HepG2 (cell line): ENCODE results near the gene MLX. TPM values are rescaled to one million over a fixed set of nuclear protein-coding genes. Genes with fewer than 3 reads are reported as not detected.

Source experiments
- CEBPB ChIP-seq: IDR thresholded peaks from 2 replicates; pipeline ENCODE4 v1.6.1; 2011; ENCODE audit warnings: low read depth, low read length, improper control_type of control experiment, borderline replicate concordance
- CENPX ChIP-seq: sonication (generic); formaldehyde crosslinking; IDR thresholded peaks from 2 replicates; pipeline ENCODE4 v1.9.0; 2021; ENCODE audit warnings: mild to moderate bottlenecking, missing genetic modification reagents, moderate library complexity
- FUBP1 ChIP-seq: sonication (generic); formaldehyde crosslinking; IDR thresholded peaks from 2 replicates; pipeline ENCODE4 v1.5.1; 2020; ENCODE audit warnings: missing genetic modification reagents, mild to moderate bottlenecking, borderline replicate concordance
- GATAD1 ChIP-seq: IDR thresholded peaks from 2 replicates; pipeline ENCODE4 v1.6.1; 2016; ENCODE audit warnings: missing genetic modification reagents, missing compliant biosample characterization
- GLMP ChIP-seq: sonication (generic); formaldehyde crosslinking; IDR thresholded peaks from 2 replicates; pipeline ENCODE4 v1.9.0; 2021; ENCODE audit warnings: missing genetic modification reagents, mild to moderate bottlenecking, borderline replicate concordance
- HHEX ChIP-seq: IDR thresholded peaks from 2 replicates; pipeline ENCODE4 v1.6.1; 2016; ENCODE audit warnings: control low read depth
- HMG20B ChIP-seq: conservative IDR thresholded peaks from 2 replicates; pipeline ENCODE4 v1.6.1; 2016; ENCODE audit warnings: missing genetic modification reagents, missing compliant biosample characterization
- KLF6 ChIP-seq: IDR thresholded peaks from 2 replicates; pipeline ENCODE4 v1.8.0; 2016; ENCODE audit warnings: missing biosample characterization, missing genetic modification reagents
- MED8 ChIP-seq: sonication (generic); formaldehyde crosslinking; IDR thresholded peaks from 2 replicates; pipeline ENCODE4 v1.8.1; 2023; ENCODE audit warnings: mild to moderate bottlenecking, missing genetic modification reagents; ENCODE audit not compliant: insufficient replicate concordance
- NR2F6 ChIP-seq, 2 experiments: IDR thresholded peaks; 2 replicates each; pipeline ENCODE4 v1.6.1; 2016; ENCODE audit warnings: antibody characterized with exemption in 1 of 2, mild to moderate bottlenecking in 1 of 2
- REXO4 ChIP-seq: sonication (generic); formaldehyde crosslinking; IDR thresholded peaks from 2 replicates; pipeline ENCODE4 v1.8.0; 2022; ENCODE audit warnings: missing genetic modification reagents, mild to moderate bottlenecking, borderline replicate concordance
- SATB2 ChIP-seq: sonication (generic); formaldehyde crosslinking; IDR thresholded peaks from 2 replicates; pipeline ENCODE4 v1.5.0; 2020; ENCODE audit warnings: missing genetic modification reagents
- SP2 ChIP-seq: sonication (generic); formaldehyde crosslinking; IDR thresholded peaks from 2 replicates; pipeline ENCODE4 v1.5.1; 2020; ENCODE audit warnings: mild to moderate bottlenecking, missing genetic modification reagents
- ZNF260 ChIP-seq: sonication (generic); formaldehyde crosslinking; IDR thresholded peaks from 2 replicates; pipeline ENCODE4 v1.4.0; 2020; ENCODE audit warnings: missing genetic modification reagents, low read depth, mild to moderate bottlenecking, borderline replicate concordance
- ZNF329 ChIP-seq: sonication (generic); formaldehyde crosslinking; IDR thresholded peaks from 2 replicates; pipeline ENCODE4 v1.9.0; 2021; ENCODE audit warnings: low read depth, mild to moderate bottlenecking, missing genetic modification reagents
- ZNF350 ChIP-seq: sonication (generic); formaldehyde crosslinking; IDR thresholded peaks from 2 replicates; pipeline ENCODE4 v1.4.0; 2020; ENCODE audit warnings: mild to moderate bottlenecking, low read depth, missing genetic modification reagents, borderline replicate concordance
- ZNF557 ChIP-seq: sonication (generic); formaldehyde crosslinking; IDR thresholded peaks from 2 replicates; pipeline ENCODE4 v1.4.0; 2020; ENCODE audit warnings: missing genetic modification reagents
- ZNF569 ChIP-seq: sonication (generic); formaldehyde crosslinking; IDR thresholded peaks from 2 replicates; pipeline ENCODE4 v1.5.0; 2020; ENCODE audit warnings: mild to moderate bottlenecking, missing genetic modification reagents, moderate library complexity, borderline replicate concordance
- ZNF598 ChIP-seq: sonication (generic); formaldehyde crosslinking; IDR thresholded peaks from 2 replicates; pipeline ENCODE4 v1.5.1; 2020; ENCODE audit warnings: mild to moderate bottlenecking, missing genetic modification reagents, borderline replicate concordance
- ZNF616 ChIP-seq: sonication (generic); formaldehyde crosslinking; IDR thresholded peaks from 2 replicates; pipeline ENCODE4 v1.5.0; 2020; ENCODE audit warnings: low read depth, mild to moderate bottlenecking, missing genetic modification reagents
- ZNF639 ChIP-seq: conservative IDR thresholded peaks from 2 replicates; pipeline ENCODE4 v1.6.1; 2018; ENCODE audit warnings: missing genetic modification reagents
- ZNF670 ChIP-seq: sonication (generic); formaldehyde crosslinking; IDR thresholded peaks from 2 replicates; pipeline ENCODE4 v1.8.0; 2022; ENCODE audit warnings: mild to moderate bottlenecking, missing genetic modification reagents, borderline replicate concordance
- ZNF691 ChIP-seq: sonication (generic); formaldehyde crosslinking; IDR thresholded peaks from 2 replicates; pipeline ENCODE4 v1.4.0; 2020; ENCODE audit warnings: missing genetic modification reagents, low read depth, mild to moderate bottlenecking, borderline replicate concordance
- ZNF709 ChIP-seq: sonication (generic); formaldehyde crosslinking; IDR thresholded peaks from 2 replicates; pipeline ENCODE4 v1.5.0; 2020; ENCODE audit warnings: mild to moderate bottlenecking, missing genetic modification reagents
- ZNF850 ChIP-seq: sonication (generic); formaldehyde crosslinking; conservative IDR thresholded peaks from 2 replicates; pipeline ENCODE4 v1.9.0; 2021; ENCODE audit warnings: mild to moderate bottlenecking, missing genetic modification reagents
- polyA plus RNA-seq, 8 experiments: library from polyadenylated mRNA; depleted of rRNA in 3 of 8; stranded (reverse) in 7 of 8; unstranded in 1 of 8; fragments of >200 nt; fragmentation: Illumina TruSeq in 4 of 8; extraction: Trizol in 4 of 8; gene quantifications; 2 replicates each; pipeline versions ENCODE4 v1.2.1 to v1.2.3, GENCODE V29; 2011 to 2016; ENCODE audit warnings: low read depth in 4 of 8, missing spikeins in 1 of 8, mixed read lengths in 1 of 8; ENCODE audit not compliant: insufficient read depth in 1 of 8
- total RNA-seq, 5 experiments: library from RNA; depleted of rRNA; stranded (reverse); fragments of >200 nt; fragmentation: Illumina TruSeq; extraction: Trizol; gene quantifications; 2 replicates each; pipeline ENCODE4 v1.2.3, GENCODE V29; 2016; ENCODE audit warnings: low read depth in 1 of 5

Gene MLX
- total and polyA plus RNA-seq, 2 of the 13 experiments (the other 11 are each of a cell fraction or from before 2014, with no cell fraction given): 38.9 to 74.4 TPM

GRCh38 chr17:42566883-42567573 lies at the start of gene MLX (continued):
- TF ChIP-seq ZNF691 (CRISPR knock-in tag): no peak
- TF ChIP-seq SP2 (CRISPR knock-in tag): peak; percentile 66
- peak; percentile 91; the same call in 1 of the 2 replicates for TF ChIP-seq ZNF350 (CRISPR knock-in tag)
- TF ChIP-seq MED8 (CRISPR knock-in tag): peak; percentile 65
- TF ChIP-seq CEBPB: no peak
- TF ChIP-seq ZNF850: peak; percentile 39; the same call in 1 of the 2 replicates
- no peak for TF ChIP-seq ZNF260 (CRISPR knock-in tag)
- TF ChIP-seq CENPX: no peak
- TF ChIP-seq SATB2 (CRISPR knock-in tag): no peak
- no peak for TF ChIP-seq GLMP
- peak; percentile 17 for TF ChIP-seq ZNF616 (CRISPR knock-in tag)
- peak; percentile 46; the same call in 1 of the 2 replicates for TF ChIP-seq ZNF329 (CRISPR knock-in tag)
- TF ChIP-seq KLF6 (CRISPR knock-in tag): peak; percentile 85; the same call in 1 of the 2 replicates
- no peak for TF ChIP-seq HMG20B
- TF ChIP-seq REXO4 (CRISPR knock-in tag): no peak; the same call in 1 of the 2 replicates
- TF ChIP-seq ZNF569 (CRISPR knock-in tag): no peak
- TF ChIP-seq GATAD1 (CRISPR knock-in tag): peak; percentile 86
- TF ChIP-seq ZNF598: no peak
- 0 out of 2 replicates have a peak, but pooled peaks have one; percentile 77 for TF ChIP-seq ZNF670
- TF ChIP-seq ZNF639 (CRISPR knock-in tag): peak; percentile 97
- TF ChIP-seq FUBP1 (CRISPR knock-in tag): no peak
- TF ChIP-seq ZNF709 (CRISPR knock-in tag): 0 out of 2 replicates have a peak, but pooled peaks have one; percentile 54
- 0 out of 2 replicates have a peak, but pooled peaks have one; percentile 2 for TF ChIP-seq HHEX
- 0 out of 2 replicates have a peak, but pooled peaks have one; percentile 22 for TF ChIP-seq NR2F6 (IDR thresholded peaks at IDR 0.05)
- TF ChIP-seq NR2F6 (CRISPR knock-in tag; IDR thresholded peaks at IDR 0.05): peak; percentile 89
- TF ChIP-seq ZNF557 (CRISPR knock-in tag): no peak; the same call in 1 of the 2 replicates
